GM19372 (cell line): Measurements from ENCODE around the gene ASB1.

ENCODE experiments used
- ATAC-seq: cut with Tn5 transposase; IDR thresholded peaks from one replicate; pipeline ENCODE4 v1.9.1; 2021; ENCODE audit warnings: mild to moderate bottlenecking, low read depth, moderate library complexity; ENCODE audit not compliant: unreplicated experiment

The ASB1 gene

DNA sequence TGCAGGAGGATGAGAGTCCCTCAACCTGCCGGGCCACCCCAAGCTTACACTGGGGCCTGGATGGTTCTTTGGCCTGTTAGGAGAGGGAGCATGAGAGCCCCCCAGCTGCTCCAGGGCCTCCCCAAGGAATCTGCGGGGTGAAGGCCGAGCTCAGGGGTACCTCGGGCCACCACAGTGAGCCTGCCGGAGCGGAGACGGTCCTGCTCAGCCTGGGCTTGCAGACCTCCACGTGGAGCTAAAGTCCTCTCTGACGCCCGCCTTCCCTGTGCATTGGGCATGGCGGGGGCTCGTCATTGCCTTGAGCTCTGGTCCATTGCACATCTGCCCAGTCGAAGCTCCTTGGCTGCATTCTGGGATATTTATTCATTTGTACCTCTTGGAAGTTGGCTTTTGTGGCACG, 62.7 kb downstream of the ASB1 start:
- no peak for ATAC-seq

DNA sequence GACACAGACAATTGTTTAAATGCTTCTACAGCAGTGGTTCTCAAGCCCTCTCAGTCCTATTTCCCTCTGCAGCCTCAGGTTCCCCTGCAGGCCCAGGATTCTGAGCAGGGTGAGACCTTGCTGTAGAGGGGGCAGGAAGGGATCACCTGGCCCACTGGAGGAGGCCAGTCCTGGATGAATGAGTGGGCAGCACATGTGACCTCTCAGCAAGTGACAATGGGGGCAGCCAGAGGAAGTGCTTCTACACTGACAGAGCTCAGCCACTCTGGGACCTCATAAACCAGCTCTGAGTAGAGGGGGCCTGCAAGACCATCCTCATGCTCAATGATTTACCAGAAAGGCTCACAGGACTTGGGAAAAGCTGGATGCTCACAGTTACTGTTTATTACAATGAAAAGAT, 63.2 kb downstream of the ASB1 start:
- ATAC-seq: no peak

GRCh38 chr2:238492840-238493239, 66.1 kb downstream of the ASB1 start:
- ATAC-seq: no peak

DNA sequence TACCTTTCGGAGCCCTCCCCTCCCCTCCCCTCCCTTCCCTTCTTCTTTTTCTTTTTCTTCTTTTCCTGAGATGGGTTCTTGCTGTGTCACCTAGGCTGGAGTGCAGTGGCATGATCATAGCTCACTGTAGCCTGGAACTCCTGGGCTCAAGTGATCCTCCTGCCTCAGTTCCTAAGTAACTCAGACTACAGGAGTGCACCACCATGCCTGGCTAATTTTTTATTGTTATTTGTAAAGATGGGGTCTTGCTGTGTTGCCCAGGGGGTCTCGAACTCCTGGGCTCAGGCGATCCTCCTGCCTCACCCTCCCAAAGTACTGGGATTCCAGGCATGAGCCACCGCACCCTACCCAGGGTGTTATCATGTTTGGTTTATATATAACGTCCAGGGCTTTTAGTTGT, 66.7 kb downstream of the ASB1 start:
- no peak for ATAC-seq

GRCh38 chr2:238493880-238494572, 67.3 kb downstream of the ASB1 start:
- no peak for ATAC-seq

GRCh38 chr2:238494573-238494961, 67.8 kb downstream of the ASB1 start:
- no peak for ATAC-seq

GRCh38 chr2:238495422-238495821, 68.7 kb downstream of the ASB1 start:
- no peak for ATAC-seq

GRCh38 chr2:238496756-238497609, 70.3 kb downstream of the ASB1 start:
- ATAC-seq: no peak

GRCh38 chr2:238497610-238498005, 70.9 kb downstream of the ASB1 start:
- no peak for ATAC-seq

- ATAC-seq: no peak
These were observed 71.5 kb downstream of the ASB1 start for GRCh38 chr2:238498188-238498587.

GRCh38 chr2:238498691-238499295, 72.1 kb downstream of the ASB1 start:
- no peak for ATAC-seq

DNA sequence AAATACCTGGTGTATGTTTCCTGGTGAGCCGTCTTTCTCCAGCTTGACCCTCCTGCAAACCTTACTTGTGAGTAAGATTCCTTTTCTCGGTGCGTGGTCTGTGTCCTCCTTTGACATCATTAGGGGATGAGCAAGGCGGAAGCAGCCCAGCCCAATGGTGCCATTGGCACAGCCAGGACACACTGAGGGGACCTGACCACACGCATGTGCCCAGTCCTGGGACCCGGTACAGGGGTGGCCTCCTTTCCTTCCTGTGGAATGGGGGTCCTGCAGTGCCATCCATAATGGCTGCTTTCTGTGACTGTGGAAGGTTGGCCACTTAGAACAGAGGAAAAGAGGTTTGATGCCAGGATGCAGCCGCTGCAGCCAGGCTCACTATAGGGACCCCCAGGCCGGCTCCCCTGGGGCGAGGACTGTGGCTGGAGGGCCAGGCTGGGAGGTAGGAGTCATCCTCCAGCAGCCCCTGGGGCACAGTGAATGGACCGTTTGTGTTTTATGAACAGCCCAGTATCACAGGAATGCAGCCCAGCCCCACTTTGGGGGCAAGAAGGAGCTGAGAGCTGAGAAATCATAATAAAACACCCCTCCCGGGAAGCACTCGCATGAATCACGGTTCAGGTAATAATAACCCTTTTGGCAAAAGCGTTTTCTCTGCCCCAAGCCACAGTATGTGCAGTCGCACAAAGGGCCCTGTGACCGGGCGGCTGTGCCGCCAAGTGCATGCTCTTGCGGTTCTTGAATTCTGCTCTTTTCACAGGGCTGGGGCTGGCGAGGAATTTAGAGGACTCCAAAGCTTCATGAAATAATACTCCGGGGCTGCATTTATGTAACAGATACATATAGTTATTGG, 73.2 kb downstream of the ASB1 start:
- no peak for ATAC-seq

DNA sequence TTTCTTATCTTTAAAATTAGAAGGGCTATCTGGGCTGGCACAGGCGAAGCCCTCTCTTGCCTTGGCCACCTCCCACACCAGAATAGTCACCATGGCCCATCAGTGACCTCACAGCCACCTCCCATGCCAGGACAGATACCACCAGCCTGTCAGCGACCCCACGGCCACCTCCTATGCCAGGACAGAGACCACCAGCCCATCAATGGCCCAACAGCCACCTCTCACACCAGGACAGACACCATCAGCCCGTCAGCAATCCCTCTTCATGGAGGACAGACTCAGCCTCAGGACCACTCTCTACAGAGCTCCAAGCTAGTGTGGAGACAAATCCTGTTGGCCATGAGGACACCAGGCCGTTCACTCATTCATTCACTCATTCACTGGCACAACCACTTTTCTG, 74.6 kb downstream of the ASB1 start:
- ATAC-seq: no peak
